Dedifferentiated amniotic fluid mesenchymal stem cell (primary cell): Measurements from ENCODE around the gene MFAP4.
"Not testable (repeated sequence)": the region's sequence is repeated elsewhere in the genome, so short reads cannot be mapped to it uniquely, and the experiment has no call there.

Experiments
- DNase-seq: peaks from one replicate; pipeline ENCODE4 v3.0.0-alpha.2; 2016; ENCODE audit errors: extremely low spot score

MFAP4 gene

GRCh38 chr17:19370493-19370960 lies 16.5 kb downstream of the MFAP4 start:
- DNase-seq: no peak

- no peak for DNase-seq
Measured at GRCh38 chr17:19369846-19370492, 17.0 kb downstream of the MFAP4 start.

- DNase-seq: no peak
Measured at GRCh38 chr17:19369107-19369778, 17.7 kb downstream of the MFAP4 start.

GRCh38 chr17:19368229-19368628 lies 18.8 kb downstream of the MFAP4 start:
- DNase-seq: no peak

GRCh38 chr17:19366637-19366972 lies 20.4 kb downstream of the MFAP4 start:
- DNase-seq: no peak

- DNase-seq: no peak
Measured at GRCh38 chr17:19365833-19366636, 21.0 kb downstream of the MFAP4 start.

GRCh38 chr17:19365499-19365817 lies 21.5 kb downstream of the MFAP4 start:
- DNase-seq: no peak

GRCh38 chr17:19364699-19365498 lies 22.1 kb downstream of the MFAP4 start:
- no peak for DNase-seq

GRCh38 chr17:19363460-19364035 lies 23.4 kb downstream of the MFAP4 start:
- DNase-seq: no peak

GRCh38 chr17:19363114-19363438 lies 23.9 kb downstream of the MFAP4 start:
- no peak for DNase-seq

GRCh38 chr17:19362277-19363113 lies 24.5 kb downstream of the MFAP4 start, which contains the start of gene B9D1:
B9D1 (minus strand) TSS chr17:19362723; CDS start chr17:19362569, 154 bp downstream.
- DNase-seq: peak; percentile 77

- DNase-seq: no peak
Measured at GRCh38 chr17:19361944-19362276, 25.1 kb downstream of the MFAP4 start.

- DNase-seq: no peak
Measured at GRCh38 chr17:19361326-19361725, 25.7 kb downstream of the MFAP4 start.

- no peak for DNase-seq
Measured at GRCh38 chr17:19360772-19361171, 26.2 kb downstream of the MFAP4 start.

- no peak for DNase-seq
Measured at GRCh38 chr17:19359856-19360255, 27.1 kb downstream of the MFAP4 start.

- no peak for DNase-seq
Measured at GRCh38 chr17:19359151-19359550, 27.8 kb downstream of the MFAP4 start.

GRCh38 chr17:19357761-19358160 lies 29.2 kb downstream of the MFAP4 start:
- no peak for DNase-seq

- DNase-seq: no peak
Measured at GRCh38 chr17:19357351-19357750, 29.6 kb downstream of the MFAP4 start.

GRCh38 chr17:19354748-19355147 lies 32.2 kb downstream of the MFAP4 start:
- DNase-seq: no peak

- DNase-seq: not testable (repeated sequence)
Measured at GRCh38 chr17:19353401-19353800, 33.6 kb downstream of the MFAP4 start.

- DNase-seq: no peak
Measured at GRCh38 chr17:19348806-19349205, 38.2 kb downstream of the MFAP4 start.
